Activated CD4-positive, CD25-positive, alpha-beta regulatory T cell (primary cell): ENCODE results near the gene NME3.

Experiments used
- DNase-seq, 4 experiments: peaks; one replicate each; lab custom pipeline; 2025; lab: John Stamatoyannopoulos, UW

Gene NME3

GRCh38 chr16:1780677-1781072 is 9.3 kb upstream of the NME3 start:
- no peak for DNase-seq

DNA sequence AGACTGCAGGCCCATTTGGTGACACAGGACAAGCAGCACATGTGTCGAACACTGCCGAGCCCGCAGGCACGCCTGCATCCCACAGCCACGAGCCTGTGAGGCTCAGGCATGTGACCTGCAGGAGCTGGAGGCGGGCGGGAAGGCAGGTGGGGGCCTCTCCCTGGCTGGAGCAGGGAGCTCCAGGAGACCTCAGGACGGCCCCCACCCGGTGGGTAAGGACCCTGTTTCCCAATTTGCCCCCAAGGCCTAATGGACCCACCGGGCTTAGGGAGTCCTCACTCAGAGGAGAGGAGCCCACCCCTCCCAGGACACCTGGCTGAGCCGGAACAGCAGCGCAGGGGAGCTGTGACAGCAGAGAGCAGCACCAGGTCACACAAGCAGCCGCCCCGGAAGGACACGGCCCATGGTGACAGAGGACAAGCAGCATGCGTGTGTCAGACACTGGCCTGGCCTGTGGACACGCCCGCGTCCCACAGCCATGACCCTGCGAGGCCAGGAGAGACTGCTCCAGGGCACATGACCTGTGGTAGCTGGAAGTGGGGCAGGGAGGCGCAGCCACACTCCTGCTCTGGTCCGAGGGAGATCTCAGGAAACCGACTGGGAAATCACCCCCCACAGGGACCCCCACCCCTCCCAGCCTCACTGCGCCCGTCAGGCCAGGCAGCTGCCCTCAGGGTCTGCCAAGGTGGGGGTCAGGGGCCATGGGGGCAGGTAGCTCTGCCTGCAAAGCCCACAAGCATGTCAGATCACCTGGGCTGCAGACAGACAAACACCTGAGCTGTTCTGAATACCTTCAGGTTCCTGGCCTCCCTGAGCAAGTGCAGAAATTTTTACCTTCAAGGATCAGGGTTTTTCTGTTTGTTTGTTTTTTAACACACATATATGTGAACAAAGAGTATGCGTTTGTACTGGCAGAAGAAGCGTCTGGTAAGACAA is 8.7 kb upstream of the NME3 start:
- DNase-seq: no peak

DNA sequence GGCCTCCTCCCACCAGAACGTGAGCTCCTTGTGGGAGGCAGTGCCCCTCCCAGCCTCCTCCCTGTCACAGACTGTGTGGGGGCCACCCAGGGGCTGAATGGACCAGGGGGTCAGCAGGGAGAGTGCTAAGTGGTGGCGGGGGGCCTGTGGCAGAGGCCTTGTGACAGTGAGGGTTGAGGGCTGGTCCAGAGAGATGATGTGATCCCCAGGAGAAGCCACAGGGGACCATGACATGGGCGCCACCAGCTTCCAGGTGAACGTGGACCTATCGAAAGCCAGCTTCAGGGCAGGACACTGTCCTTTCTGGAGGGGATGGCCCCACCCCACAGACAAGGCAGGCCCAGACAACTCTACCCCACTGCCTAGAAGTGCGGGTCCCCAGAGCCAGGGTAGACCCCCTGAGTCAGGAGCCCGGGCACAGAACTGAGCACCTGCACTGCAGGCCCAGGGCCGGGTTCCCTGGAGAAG is 7.9 kb upstream of the NME3 start:
- no peak for DNase-seq

GRCh38 chr16:1778200-1779179 is 7.1 kb upstream of the NME3 start:
- DNase-seq: no peak

DNA sequence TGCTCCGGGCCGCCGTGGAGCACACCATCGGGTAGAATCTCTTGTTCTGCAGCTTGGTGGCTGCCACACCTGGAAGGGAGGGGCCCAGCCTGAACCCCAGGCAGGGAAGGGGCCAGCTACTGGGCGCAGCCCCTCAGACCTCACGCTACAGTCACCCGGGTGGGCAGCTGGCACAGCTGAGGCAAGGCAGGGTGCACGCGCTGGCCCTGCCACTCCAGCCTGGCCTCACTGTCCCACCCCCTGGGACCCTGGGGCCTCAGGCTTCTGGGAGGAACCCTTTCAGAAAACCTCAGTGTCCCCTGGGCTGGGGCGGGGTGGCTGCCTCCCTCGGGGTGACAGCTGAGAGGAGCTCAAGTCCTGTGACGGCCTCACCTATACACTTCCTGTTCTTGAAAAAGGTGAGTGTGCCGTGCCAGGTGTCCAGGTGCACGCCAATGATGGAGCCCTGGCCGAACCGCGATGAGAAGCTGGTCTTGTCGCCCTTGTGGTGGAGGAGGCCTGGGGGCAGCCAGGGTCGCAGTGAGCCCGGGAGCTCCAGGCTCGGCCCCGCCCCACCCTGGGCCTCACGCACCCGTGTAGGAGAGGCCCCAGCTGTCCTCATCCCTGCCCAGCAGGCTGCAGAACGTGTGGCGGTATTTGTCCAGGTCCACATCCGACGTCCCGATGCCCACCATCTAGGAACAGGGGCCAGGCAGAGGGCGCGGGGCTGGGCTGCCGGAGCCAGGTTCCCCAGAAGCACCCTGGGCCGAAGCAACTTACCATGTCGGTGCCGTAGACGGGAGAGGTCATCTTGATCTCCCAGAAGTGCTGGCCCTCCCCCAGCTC is 6.2 kb upstream of the NME3 start:
- DNase-seq: no peak

GRCh38 chr16:1776991-1777374 is 5.6 kb upstream of the NME3 start:
- no peak for DNase-seq

DNA sequence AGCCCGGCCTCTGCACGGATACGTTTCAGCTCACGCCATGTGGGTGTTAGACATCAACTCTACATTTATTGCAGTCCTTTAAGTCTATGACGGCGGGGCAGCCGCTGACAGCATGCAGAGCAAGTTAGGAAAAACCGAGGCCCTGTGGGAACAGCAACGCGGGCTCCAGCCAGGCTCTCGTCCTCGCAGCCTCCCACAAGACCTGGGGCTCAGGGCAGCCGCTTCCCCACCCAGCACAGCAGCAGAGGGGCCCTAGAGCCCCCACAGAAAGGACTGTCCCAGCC is 5.3 kb upstream of the NME3 start:
- DNase-seq: no peak

DNA sequence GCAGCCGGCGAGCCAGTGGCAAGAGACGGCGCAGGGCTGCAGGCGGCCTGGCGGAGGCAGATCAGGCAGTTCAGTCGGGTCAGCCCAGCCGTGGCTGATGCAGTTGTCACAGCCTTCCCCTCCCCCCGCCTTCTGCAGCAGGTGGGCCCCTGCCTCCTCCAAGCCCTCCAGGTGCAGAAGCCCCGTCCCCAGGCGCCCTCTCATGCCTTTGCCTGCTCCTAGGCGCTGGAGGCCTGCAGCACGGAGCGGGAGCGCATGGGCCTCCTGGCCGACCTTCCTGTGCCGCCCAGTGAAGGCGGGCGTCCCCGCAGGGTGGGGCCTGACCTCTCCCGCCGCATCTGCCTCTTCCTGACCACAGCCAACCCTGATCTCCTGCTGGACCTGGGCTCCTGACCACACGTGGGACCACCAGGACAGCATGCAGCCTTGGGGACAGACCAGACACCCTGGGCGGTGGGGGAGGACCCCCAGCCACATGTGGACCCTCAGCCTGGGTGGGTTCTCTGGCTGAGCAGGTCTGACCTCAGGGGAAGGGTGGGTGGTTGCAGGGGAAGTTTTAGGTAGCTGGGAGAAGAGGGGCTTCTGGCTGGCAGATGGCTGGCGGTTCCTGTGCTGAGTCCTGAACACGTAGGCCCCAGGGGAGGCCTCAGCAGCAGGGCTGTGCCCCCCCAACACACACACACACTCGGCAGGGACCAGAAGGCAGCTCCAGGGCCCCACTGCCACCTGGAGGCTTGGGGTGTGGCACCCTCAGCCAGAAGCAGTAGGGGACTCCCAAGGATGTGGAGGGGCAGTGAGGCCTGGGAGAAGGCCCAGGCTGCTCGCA is 4.7 kb upstream of the NME3 start:
- DNase-seq: no peak

DNA sequence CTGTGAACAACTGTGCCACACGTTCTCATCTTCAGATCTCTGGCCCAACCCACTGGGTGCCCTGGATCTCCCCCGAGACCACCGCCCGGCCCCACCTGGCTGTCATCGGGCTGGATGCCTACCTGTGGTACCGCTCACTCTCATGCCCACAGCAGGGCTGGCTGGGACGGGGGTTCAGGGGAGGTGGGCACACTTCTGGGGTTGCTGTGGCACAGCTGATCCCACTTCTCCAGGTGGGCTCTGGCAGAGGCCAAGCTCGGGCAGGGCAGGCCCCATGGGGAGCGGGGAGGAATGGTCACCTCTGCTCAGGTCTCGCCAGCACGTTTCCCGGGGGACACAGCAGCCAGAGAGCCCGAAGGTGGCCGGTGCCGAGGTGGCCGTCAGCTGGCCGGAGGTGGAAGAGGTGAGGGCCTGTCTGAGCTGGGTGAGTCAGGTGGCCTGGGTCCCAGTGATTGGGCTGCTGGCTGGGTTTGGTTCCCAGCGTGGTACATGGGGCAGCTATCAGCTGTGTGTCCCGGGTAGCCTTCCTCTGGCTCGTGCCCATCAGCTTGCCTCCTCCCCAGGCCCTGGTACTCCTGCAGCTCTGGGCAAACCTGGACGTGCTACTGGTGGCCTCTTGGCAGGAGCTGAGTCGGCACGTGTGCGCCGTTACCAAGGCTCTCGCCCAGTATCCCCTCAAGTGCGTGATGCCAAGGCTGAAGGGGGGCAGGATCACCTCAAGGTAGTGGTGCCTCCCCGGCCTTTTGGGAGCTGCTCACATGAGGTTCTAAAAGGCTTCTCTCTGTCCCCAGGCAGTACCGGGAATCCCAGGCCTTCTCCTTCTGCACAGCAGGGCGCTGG is 3.9 kb upstream of the NME3 start:
- no peak for DNase-seq

DNA sequence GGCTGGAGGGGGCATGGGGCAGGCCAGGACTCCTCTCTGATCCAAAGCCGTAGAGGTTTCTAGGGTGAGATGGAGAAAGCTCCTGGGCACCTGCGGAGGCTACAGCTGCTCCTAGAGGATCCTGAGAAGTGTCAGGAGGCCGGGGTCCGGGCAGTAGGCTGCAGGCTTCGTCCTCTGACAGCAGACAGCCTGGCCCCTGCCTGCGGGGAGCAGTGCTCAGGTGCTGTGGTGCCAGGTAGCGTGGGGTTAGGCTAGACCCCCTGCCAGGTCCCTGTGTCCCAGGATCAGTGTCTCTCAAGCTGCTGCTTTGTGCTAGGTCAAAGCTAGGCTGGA is 3.1 kb upstream of the NME3 start:
- DNase-seq: no peak

GRCh38 chr16:1773703-1774447 is 2.5 kb upstream of the NME3 start:
- DNase-seq: no peak

GRCh38 chr16:1772908-1773702 is 1.8 kb upstream of the NME3 start, which contains the start of gene MRPS34:
MRPS34 (minus strand) TSS chr16:1773134; CDS start chr16:1773119, 15 bp downstream.
- DNase-seq: peak; percentile 63 to 70 (median 66)

- DNase-seq: peak in 1 of 4 experiments; percentile 42
Observed at GRCh38 chr16:1772362-1772907, 1.1 kb upstream of the NME3 start, which contains the start of gene EME2. EME2 (plus strand) TSS chr16:1772810; CDS start chr16:1773228, 418 bp downstream.

- DNase-seq: no peak
Observed at GRCh38 chr16:1771864-1772361, 570 bp upstream of the NME3 start.

DNA sequence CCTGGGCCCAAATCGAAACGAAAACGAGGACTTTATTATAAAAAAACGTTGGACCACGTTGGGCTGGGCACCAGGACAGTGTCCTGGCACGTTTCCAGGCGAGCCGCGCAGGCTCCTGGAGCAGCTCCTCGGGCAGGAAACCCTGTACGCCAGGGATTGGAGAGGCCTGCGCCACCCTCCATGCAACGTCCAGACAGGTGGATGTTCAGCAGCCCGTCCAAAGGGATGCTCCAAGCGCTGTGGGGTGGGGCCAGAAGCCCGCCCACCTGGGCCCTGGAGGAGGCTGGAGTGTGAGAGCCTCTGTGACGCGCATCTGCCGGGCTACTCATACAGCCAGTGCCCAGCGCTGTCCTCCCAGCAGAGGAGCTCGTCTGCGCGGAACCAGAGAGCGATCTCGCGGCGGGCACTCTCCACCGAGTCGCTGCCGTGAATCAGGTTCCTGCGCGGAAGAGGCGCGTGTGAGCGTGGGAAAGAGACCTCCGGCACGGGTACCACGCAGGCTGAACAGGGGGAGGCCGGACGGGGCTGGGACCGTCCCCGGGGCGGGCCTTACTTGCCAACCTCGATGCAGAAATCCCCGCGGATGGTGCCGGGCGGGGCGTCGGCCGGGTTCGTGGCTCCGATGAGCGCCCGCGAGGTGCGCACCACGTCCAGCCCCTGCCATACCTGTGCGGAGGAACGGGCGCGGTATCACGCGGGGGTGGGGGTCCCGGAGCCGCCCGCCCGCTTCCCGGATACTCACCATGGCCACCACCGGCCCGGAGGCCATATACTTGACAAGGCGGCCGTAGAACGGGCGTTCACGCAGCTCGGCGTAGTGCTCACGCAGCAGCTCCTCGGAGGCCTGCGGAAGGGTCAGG is 785 bp downstream of the NME3 start:
- peak in 2 of 4 experiments; percentile 24 to 34 for DNase-seq

GRCh38 chr16:1769402-1770300 is 1.7 kb downstream of the NME3 start:
- no peak for DNase-seq
